WTC11 (cell line): Measurements from ENCODE around the gene GSPT1. TPM values are rescaled to one million over a fixed set of nuclear protein-coding genes. Genes with fewer than 3 reads are reported as not detected.
A peak's percentile ranks its signal among the peaks of the same experiment; 100 is the strongest.

ENCODE experiments used
- ATAC-seq: fragments of 200-7000 bp; cut with Tn5 transposase; 2 replicates; pipeline ENCODE4 v1.10.0; 2021; ENCODE audit warnings: mild to moderate bottlenecking, moderate library complexity
- CTCF ChIA-PET: fragments of 300-600 bp; sonication (Branson Sonifier 250); formaldehyde crosslinking; loops from one replicate; lab custom pipeline; 2021; ENCODE audit warnings: antibody characterized with exemption; lab: Charles Lee
- POLR2A ChIA-PET: fragments of 350-600 bp; sonication (Branson Sonifier 250); formaldehyde crosslinking; loops from one replicate; lab custom pipeline; 2021; ENCODE audit warnings: antibody characterized with exemption; lab: Charles Lee
- DNase-seq: peaks from one replicate; pipeline ENCODE4 v3.0.0; 2021; ENCODE audit warnings: low spot score
- H3K27ac Mint-ChIP-seq: 2 replicates; pipeline ENCODE4 v1.8.0; 2021; ENCODE audit warnings: mixed read lengths
- H3K27me3 Mint-ChIP-seq: 2 replicates; pipeline ENCODE4 v1.8.0; 2021; ENCODE audit warnings: low read depth, mild to moderate bottlenecking, moderate library complexity, mixed read lengths
- H3K36me3 Mint-ChIP-seq: 2 replicates; pipeline ENCODE4 v1.8.0; 2021; ENCODE audit warnings: mixed read lengths
- H3K4me1 Mint-ChIP-seq: 2 replicates; pipeline ENCODE4 v1.8.0; 2022; ENCODE audit warnings: mixed read lengths
- H3K4me3 Mint-ChIP-seq: 2 replicates; pipeline ENCODE4 v1.8.0; 2021; ENCODE audit warnings: mild to moderate bottlenecking, moderate library complexity, mixed read lengths
- H3K9me3 Mint-ChIP-seq: 2 replicates; pipeline ENCODE4 v1.8.0; 2021; ENCODE audit warnings: mixed read lengths
- ARID4B ChIP-seq: sonication (generic); formaldehyde crosslinking; IDR thresholded peaks from 2 replicates; pipeline ENCODE4 v1.8.0; 2023; ENCODE audit warnings: missing genetic modification reagents, mild to moderate bottlenecking, borderline replicate concordance
- CREB1 ChIP-seq: sonication (generic); formaldehyde crosslinking; IDR thresholded peaks from 2 replicates; pipeline ENCODE4 v1.8.0; 2023; ENCODE audit warnings: mild to moderate bottlenecking, missing genetic modification reagents
- FOXK1 ChIP-seq: sonication (generic); formaldehyde crosslinking; IDR thresholded peaks from 2 replicates; pipeline ENCODE4 v1.8.0; 2022; ENCODE audit warnings: mild to moderate bottlenecking, moderate library complexity, missing genetic modification reagents
- FOXP4 ChIP-seq: sonication (generic); formaldehyde crosslinking; IDR thresholded peaks from 2 replicates; pipeline ENCODE4 v1.8.0; 2022; ENCODE audit warnings: mild to moderate bottlenecking, missing genetic modification reagents
- GABPB1 ChIP-seq: sonication (generic); formaldehyde crosslinking; IDR thresholded peaks from 2 replicates; pipeline ENCODE4 v1.8.1; 2023; ENCODE audit warnings: mild to moderate bottlenecking, missing genetic modification reagents
- HMGA2 ChIP-seq: fragments of 250-450 bp; sonication (Bioruptor Pico); IDR thresholded peaks from 2 replicates; pipeline ENCODE4 v1.4.0; 2021; ENCODE audit warnings: mild to moderate bottlenecking, moderate library complexity
- NFATC4 ChIP-seq: fragments of 250-450 bp; sonication (Bioruptor Pico); IDR thresholded peaks from 2 replicates; pipeline ENCODE4 v1.9.0; 2021; ENCODE audit warnings: mild to moderate bottlenecking
- NFE2L1 ChIP-seq: sonication (generic); formaldehyde crosslinking; IDR thresholded peaks from 2 replicates; pipeline ENCODE4 v1.8.1; 2023; ENCODE audit warnings: missing genetic modification reagents
- NR1H2 ChIP-seq: sonication (generic); formaldehyde crosslinking; IDR thresholded peaks from 2 replicates; pipeline ENCODE4 v1.9.0; 2021; ENCODE audit warnings: mild to moderate bottlenecking, moderate library complexity, missing genetic modification reagents
- SP1 ChIP-seq: sonication (generic); formaldehyde crosslinking; conservative IDR thresholded peaks from 2 replicates; pipeline ENCODE4 v1.8.1; 2022; ENCODE audit warnings: missing genetic modification reagents
- TEAD4 ChIP-seq: sonication (generic); formaldehyde crosslinking; IDR thresholded peaks from 2 replicates; pipeline ENCODE4 v1.8.0; 2022; ENCODE audit warnings: mild to moderate bottlenecking, missing genetic modification reagents
- ZMAT4 ChIP-seq: fragments of 250-450 bp; sonication (Bioruptor Pico); IDR thresholded peaks from 2 replicates; pipeline ENCODE4 v1.9.0; 2021; ENCODE audit warnings: mild to moderate bottlenecking
- ZNF121 ChIP-seq: sonication (generic); formaldehyde crosslinking; IDR thresholded peaks from 2 replicates; pipeline ENCODE4 v1.8.0; 2023; ENCODE audit warnings: missing genetic modification reagents
- ZNF232 ChIP-seq: sonication (generic); formaldehyde crosslinking; IDR thresholded peaks from 2 replicates; pipeline ENCODE4 v1.8.0; 2022; ENCODE audit warnings: mild to moderate bottlenecking, missing genetic modification reagents
- ZNF281 ChIP-seq: sonication (generic); formaldehyde crosslinking; IDR thresholded peaks from 2 replicates; pipeline ENCODE4 v1.8.0; 2023; ENCODE audit warnings: mild to moderate bottlenecking, missing genetic modification reagents
- total RNA-seq: library from RNA; stranded (reverse); gene quantifications from 3 replicates; pipeline ENCODE4 v1.2.3, GENCODE V29; 2021

Gene GSPT1
- total RNA-seq, 1 experiment from 2014 or later = 190 TPM

GRCh38 chr16:11851294-11852091, 64.3 kb downstream of the GSPT1 start, which contains the start of gene RSL1D1 (continued):
- TF ChIP-seq ARID4B (CRISPR knock-in tag) (peak; percentile 70; the same call in 1 of the 2 replicates), NR1H2 (no peak), SP1 (CRISPR knock-in tag) (peak; percentile 82), ZNF281 (CRISPR knock-in tag) (0 out of 2 replicates have a peak, but pooled peaks have one; percentile 37), GABPB1 (CRISPR knock-in tag) (peak; percentile 89), NFE2L1 (peak; percentile 36; the same call in 1 of the 2 replicates), HMGA2 (CRISPR knock-in tag) (no peak), NFATC4 (CRISPR knock-in tag) (no peak), FOXK1 (peak; percentile 54; the same call in 1 of the 2 replicates), FOXP4 (CRISPR knock-in tag) (0 out of 2 replicates have a peak, but pooled peaks have one; percentile 16)

GRCh38 chr16:11848842-11849241, 66.9 kb downstream of the GSPT1 start:
- Mint-ChIP-seq H3K4me1 (peaks cover 14% of the 10 kb centered on the region), H3K27ac (peak overlapping the region; percentile 68; the same call in 1 of the 2 replicates), H3K4me3 (peak overlapping the region; percentile 55), H3K27me3 (no peaks in the 10 kb centered on the region), H3K36me3 (peaks cover 57% of the 10 kb centered on the region), H3K9me3 (no peaks in the 10 kb centered on the region)
- POLR2A ChIA-PET = no interaction called here
- no peak for TF ChIP-seq ZNF232 (CRISPR knock-in tag)
- TF ChIP-seq ZNF121 (CRISPR knock-in tag) = no peak
- DNase-seq (no peak), ATAC-seq (no peak)
- CTCF ChIA-PET = no interaction called here

- no peaks in the 10 kb centered on the region for H3K9me3 Mint-ChIP-seq
- H3K27me3 Mint-ChIP-seq = no peaks in the 10 kb centered on the region
- TF ChIP-seq TEAD4 (CRISPR knock-in tag) (no peak), ZMAT4 (CRISPR knock-in tag) (no peak), CREB1 (CRISPR knock-in tag) (no peak)
- TF ChIP-seq, all 79 proteins: peak for 0
- ATAC-seq = no peak
- H3K4me3 Mint-ChIP-seq = no peak overlapping the region
- CTCF ChIA-PET = no interaction called here
- 0 out of 2 replicates have a peak, but pooled peaks cover 3% of the 10 kb centered on the region for H3K4me1 Mint-ChIP-seq
- no peak for DNase-seq
- peaks cover 79% of the 10 kb centered on the region for H3K36me3 Mint-ChIP-seq
- POLR2A ChIA-PET = no interaction called here
- no peak overlapping the region for H3K27ac Mint-ChIP-seq
These were observed 71.3 kb downstream of the GSPT1 start for GRCh38 chr16:11844499-11844898.
